Left lung (tissue), 10 donors: ENCODE results near the gene TSC22D3. TPM values are rescaled to one million over a fixed set of nuclear protein-coding genes. Genes with fewer than 3 reads are reported as not detected.

Experiments used
- ATAC-seq: fragments of 200-7000 bp; cut with Tn5 transposase; one replicate; pipeline ENCODE4 v1.9.1; 2020; ENCODE audit warnings: moderate library complexity
- DNase-seq, 4 donors: peaks; one replicate each; pipeline ENCODE4 v3.0.0-alpha.2; 2013 to 2020
- H3K27ac ChIP-seq, 2 donors: fragments of 200-600 bp; sonication (generic) in 1 of 2; one replicate each; pipeline versions ENCODE4 v1.5.0 to v1.8.0; 2020 to 2021
- H3K27me3 ChIP-seq, 2 donors: fragments of 200-600 bp; sonication (generic) in 1 of 2; one replicate each; pipeline versions ENCODE4 v1.5.0 to v1.8.0; 2020 to 2021
- H3K36me3 ChIP-seq, 2 donors: fragments of 200-600 bp; sonication (generic) in 1 of 2; one replicate each; pipeline versions ENCODE4 v1.5.0 to v1.8.0; 2020 to 2021
- H3K4me1 ChIP-seq, 2 donors: fragments of 200-600 bp; one replicate each; pipeline ENCODE4 v1.8.0; 2021
- H3K4me3 ChIP-seq, 2 donors: fragments of 200-600 bp; sonication (generic) in 1 of 2; one replicate each; pipeline versions ENCODE4 v1.5.0 to v1.8.0; 2020 to 2021; ENCODE audit warnings: mild to moderate bottlenecking in 1 of 2
- H3K9me3 ChIP-seq, 2 donors: fragments of 200-600 bp; sonication (generic) in 1 of 2; one replicate each; pipeline versions ENCODE4 v1.5.0 to v1.8.0; 2020 to 2021
- CTCF ChIP-seq, 2 donors: fragments of 200-600 bp; sonication (generic) in 1 of 2; IDR thresholded peaks; one replicate each; pipeline versions ENCODE4 v1.5.0 to v1.8.0; 2021; ENCODE audit warnings: antibody characterized with exemption in 2 of 2
- intact Hi-C, 2 donors: fragments of 100-400 bp; cut with DNase I; formaldehyde crosslinking; loops; one replicate each; pipeline versions ENCODE4 v1.11.2 to v1.14.2; 2022
- polyA plus RNA-seq, 6 donors: library from polyadenylated mRNA; unstranded; fragments of 120-200 nt; gene quantifications; one replicate each; pipeline ENCODE4 v1.2.1, GENCODE V29; 2013; ENCODE audit not compliant: insufficient read length in 6 of 6
- total RNA-seq, 2 donors: library from RNA; stranded (reverse); fragmentation: NEBNext Ultra II Directional; extraction: Animal tissue kit (Norgen Biotek cat#: 25700); gene quantifications; one replicate each; pipeline ENCODE4 v1.2.1, GENCODE V29; 2021
- donor health status: DM: no; HTN: yes; CAD: no.
- donor health status: DM: no; HTN: no; CAD: no.

TSC22D3 gene
- total and polyA plus RNA-seq, 8 donors = 119 to 156 (median 126) TPM

- intact Hi-C loops = no loop called here
- DNase-seq (no peak), ATAC-seq (peak; percentile 50)
- Histone ChIP-seq H3K27me3 (no peaks in the 10 kb centered on the region), H3K27ac (no peak overlapping the region), H3K4me3 (no peak overlapping the region), H3K36me3 (no peaks in the 10 kb centered on the region), H3K9me3 (no peaks in the 10 kb centered on the region), H3K4me1 (peaks cover 0 to 4% of the 10 kb centered on the region in 2 donors)
- no peak for TF ChIP-seq CTCF (IDR thresholded peaks at IDR 0.05)
These were observed 27.1 kb downstream of the TSC22D3 start for GRCh38 chrX:107748506-107748905.

DNA sequence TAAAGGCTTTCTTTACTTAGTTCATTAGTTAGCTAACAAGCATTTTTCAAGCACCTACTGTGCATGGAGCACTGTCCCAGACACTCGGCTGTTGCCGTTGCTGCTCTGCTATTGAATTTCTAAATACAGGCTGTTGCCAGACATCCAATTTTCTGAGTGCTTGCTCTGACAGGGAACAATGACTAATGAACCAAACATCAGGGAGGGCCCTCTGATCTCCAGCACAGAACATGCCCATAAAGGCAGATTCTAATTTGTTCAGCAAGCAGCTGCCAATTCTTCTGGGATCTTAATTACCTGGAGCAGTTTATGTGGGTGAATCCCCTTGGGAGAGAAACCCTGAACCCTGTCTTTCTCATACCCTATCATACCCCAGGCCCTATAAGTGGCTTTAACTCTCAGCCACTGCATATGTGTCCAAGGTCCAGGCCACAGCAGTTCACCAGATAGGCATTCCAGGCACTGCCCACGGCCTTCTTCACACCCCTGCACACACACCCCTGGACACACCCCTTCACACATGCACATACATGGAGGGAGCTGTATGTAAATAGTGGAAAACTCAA is 27.9 kb downstream of the TSC22D3 start:
- no peak for TF ChIP-seq CTCF (IDR thresholded peaks at IDR 0.05)
- peak; percentile 75 for ATAC-seq
- Histone ChIP-seq H3K4me1 (peaks cover 3 to 7% of the 10 kb centered on the region in 2 donors), H3K36me3 (no peaks in the 10 kb centered on the region), H3K4me3 (no peak overlapping the region), H3K9me3 (no peaks in the 10 kb centered on the region), H3K27me3 (no peaks in the 10 kb centered on the region), H3K27ac (peak overlapping the region; percentile 33 to 53)
- DNase-seq = no peak
- intact Hi-C loops = no loop called here

GRCh38 chrX:107744868-107745267 is 30.7 kb downstream of the TSC22D3 start:
- Histone ChIP-seq H3K9me3 (no peaks in the 10 kb centered on the region), H3K36me3 (no peaks in the 10 kb centered on the region), H3K27me3 (no peaks in the 10 kb centered on the region), H3K4me3 (no peak overlapping the region), H3K27ac (no peak overlapping the region), H3K4me1 (peaks cover 16 to 25% of the 10 kb centered on the region in 2 donors)
- no peak for DNase-seq
- intact Hi-C loops = no loop called here
- ATAC-seq = no peak
- no peak for TF ChIP-seq CTCF (IDR thresholded peaks at IDR 0.05)

GRCh38 chrX:107743995-107744394 is 31.6 kb downstream of the TSC22D3 start:
- H3K27me3 ChIP-seq = no peaks in the 10 kb centered on the region
- no peak overlapping the region for H3K27ac ChIP-seq
- DNase-seq (no peak), ATAC-seq (no peak)
- intact Hi-C loops = no loop called here
- no peaks in the 10 kb centered on the region for H3K36me3 ChIP-seq
- TF ChIP-seq CTCF (IDR thresholded peaks at IDR 0.05) = no peak
- no peaks in the 10 kb centered on the region for H3K9me3 ChIP-seq
- H3K4me3 ChIP-seq = no peak overlapping the region
- peaks cover 16 to 25% of the 10 kb centered on the region in 2 donors for H3K4me1 ChIP-seq

DNA sequence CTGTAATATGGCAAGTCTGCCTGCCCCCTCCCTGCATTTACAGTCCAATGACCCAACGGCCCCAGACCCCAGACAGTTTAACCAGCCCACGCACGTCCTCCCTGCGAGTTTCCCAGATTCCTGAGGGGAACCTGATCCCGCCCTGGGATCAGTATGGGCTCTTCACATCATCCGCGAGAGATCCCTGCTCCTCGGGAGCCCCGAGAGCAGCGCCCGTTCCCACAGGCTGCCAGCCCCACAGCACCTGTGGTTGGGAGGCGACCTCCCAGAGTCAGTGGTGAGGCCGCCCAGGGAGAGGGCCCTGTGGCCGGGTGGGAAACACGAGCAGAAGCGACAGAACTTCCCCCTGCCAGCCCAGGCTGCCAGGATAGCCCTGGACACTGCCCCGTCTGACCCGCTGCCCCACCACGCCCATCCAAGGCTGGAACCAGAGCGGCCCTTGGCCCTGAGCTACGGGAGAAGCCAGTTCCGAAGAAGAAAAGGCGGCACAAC is 32.8 kb downstream of the TSC22D3 start:
- Histone ChIP-seq H3K4me3 (no peak overlapping the region), H3K27ac (peak overlapping the region; percentile 73 to 84), H3K4me1 (peaks cover 16 to 25% of the 10 kb centered on the region in 2 donors), H3K9me3 (no peaks in the 10 kb centered on the region), H3K27me3 (no peaks in the 10 kb centered on the region), H3K36me3 (no peaks in the 10 kb centered on the region)
- TF ChIP-seq CTCF (IDR thresholded peaks at IDR 0.05) = no peak
- intact Hi-C loops = no loop called here
- no peak for DNase-seq
- ATAC-seq = no peak
